Adipocyte (in vitro differentiated cells): Measurements from ENCODE around the gene TPI1.
A peak's percentile ranks its signal among the peaks of the same experiment; 100 is the strongest.
"Not testable (repeated sequence)": the region's sequence is repeated elsewhere in the genome, so short reads cannot be mapped to it uniquely, and the experiment has no call there.

Source experiments
- DNase-seq: peaks from one replicate; pipeline ENCODE4 v3.0.0-alpha.2; 2015; ENCODE audit warnings: low read depth
- H3K27me3 ChIP-seq: replicated peaks from 2 replicates; pipeline ENCODE4 v1.7.0; 2013; ENCODE audit warnings: mild to moderate bottlenecking, low read length, moderate library complexity; ENCODE audit not compliant: control insufficient read depth, insufficient read depth
- H3K36me3 ChIP-seq: 2 replicates; pipeline ENCODE4 v1.7.0; 2013; ENCODE audit warnings: low read length, mild to moderate bottlenecking, moderate library complexity; ENCODE audit not compliant: control insufficient read depth, insufficient read depth, severe bottlenecking
- H3K4me1 ChIP-seq: 2 replicates; pipeline ENCODE4 v1.7.0; 2013; ENCODE audit warnings: mild to moderate bottlenecking, low read length, moderate library complexity; ENCODE audit not compliant: control insufficient read depth, insufficient read depth
- H3K4me3 ChIP-seq: 2 replicates; pipeline ENCODE4 v1.7.0; 2013; ENCODE audit warnings: mild to moderate bottlenecking, low read length, moderate library complexity
- H3K9ac ChIP-seq: 2 replicates; pipeline ENCODE4 v1.7.0; 2013; ENCODE audit warnings: mild to moderate bottlenecking, low read length, moderate library complexity
- H3K9me3 ChIP-seq: 2 replicates; pipeline ENCODE4 v1.7.0; 2013; ENCODE audit warnings: mild to moderate bottlenecking, low read length, moderate library complexity; ENCODE audit not compliant: control insufficient read depth

The TPI1 gene

DNA sequence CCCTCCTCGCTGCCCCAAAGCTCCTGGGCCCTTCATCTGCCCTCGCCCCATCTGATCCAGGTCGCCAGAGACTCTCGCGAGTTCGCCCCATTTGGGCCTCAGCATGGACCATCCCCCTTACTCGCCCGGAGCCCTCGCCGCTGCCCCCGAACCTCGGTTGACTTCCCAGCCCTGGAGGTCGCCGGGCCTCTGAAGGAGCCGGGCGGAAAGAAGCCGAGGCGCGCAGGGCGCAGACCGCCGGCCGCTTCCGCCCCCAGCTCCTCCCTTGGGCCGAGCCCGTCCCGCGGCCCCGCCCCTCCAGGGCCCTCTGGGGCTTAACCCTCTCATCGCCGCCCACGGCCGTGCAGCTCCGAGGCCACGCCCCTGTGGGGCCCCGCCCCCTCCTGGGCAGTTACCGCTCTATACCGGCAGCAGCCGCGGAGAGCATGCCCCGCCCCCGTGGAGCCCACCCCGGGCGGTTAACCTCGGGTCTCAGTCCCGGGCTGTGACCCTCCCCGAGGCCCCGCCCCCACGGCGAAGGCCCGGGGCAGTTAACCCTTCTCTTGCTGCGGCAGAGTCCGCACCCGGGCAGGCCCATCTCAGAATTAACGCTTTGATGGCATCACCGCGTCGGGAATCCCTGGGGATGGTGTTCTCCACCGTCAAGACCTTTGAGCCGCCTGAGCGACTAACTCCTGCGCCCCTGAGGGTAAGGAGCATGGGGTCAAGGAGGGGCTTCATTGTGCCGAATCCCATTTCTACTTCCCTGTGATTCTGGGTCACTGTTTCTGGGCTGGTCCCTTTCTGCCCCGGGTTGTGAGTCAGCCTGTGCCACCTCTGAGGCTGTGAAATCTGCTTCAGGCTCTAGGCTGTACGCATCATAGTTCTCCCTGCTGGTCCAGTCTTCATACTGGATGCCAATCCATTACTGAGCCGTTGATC, 6.0 kb downstream of the TPI1 start, which contains the start of gene SPSB2:
Gene SPSB2 (minus strand): TSS at position 210 of the 921 bp plus-strand sequence. CDS start 402 bp downstream, outside the sequence.
- peak within 1 kb of the TSS; percentile 85 for H3K4me3 ChIP-seq
- no peaks in the 10 kb centered on the region for H3K9me3 ChIP-seq
- peak; percentile 98 for DNase-seq
- H3K36me3 ChIP-seq = peaks cover 22% of the 10 kb centered on the region
- peak within 1 kb of the TSS; percentile 98 for H3K9ac ChIP-seq
- H3K27me3 ChIP-seq = no peaks in the 10 kb centered on the region
- peaks cover 32% of the 10 kb centered on the region for H3K4me1 ChIP-seq

DNA sequence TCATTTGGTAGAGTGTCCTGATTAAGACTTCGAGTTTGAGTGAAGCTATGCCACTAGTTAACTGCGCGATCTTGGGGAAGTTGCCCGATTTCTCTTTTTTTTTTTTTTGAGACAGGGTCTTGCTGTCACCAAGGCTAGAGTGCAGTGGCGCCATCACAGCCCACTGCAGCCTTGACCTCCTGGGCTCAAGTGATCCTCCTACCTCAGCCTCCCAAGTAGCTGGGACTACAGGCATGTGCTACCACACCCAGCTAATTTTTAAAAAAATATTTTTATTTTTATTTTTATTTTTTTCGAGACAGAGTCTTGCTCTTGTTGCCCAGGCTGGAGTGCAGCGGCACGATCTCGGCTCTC, 6.7 kb downstream of the TPI1 start:
- H3K27me3 ChIP-seq, DNase-seq, H3K9me3 ChIP-seq: not testable (repeated sequence)
- Histone ChIP-seq H3K9ac (peak overlapping the region; percentile 98), H3K4me1 (peaks cover 26% of the 10 kb centered on the region), H3K36me3 (peaks cover 22% of the 10 kb centered on the region), H3K4me3 (peak overlapping the region; percentile 85)

DNA sequence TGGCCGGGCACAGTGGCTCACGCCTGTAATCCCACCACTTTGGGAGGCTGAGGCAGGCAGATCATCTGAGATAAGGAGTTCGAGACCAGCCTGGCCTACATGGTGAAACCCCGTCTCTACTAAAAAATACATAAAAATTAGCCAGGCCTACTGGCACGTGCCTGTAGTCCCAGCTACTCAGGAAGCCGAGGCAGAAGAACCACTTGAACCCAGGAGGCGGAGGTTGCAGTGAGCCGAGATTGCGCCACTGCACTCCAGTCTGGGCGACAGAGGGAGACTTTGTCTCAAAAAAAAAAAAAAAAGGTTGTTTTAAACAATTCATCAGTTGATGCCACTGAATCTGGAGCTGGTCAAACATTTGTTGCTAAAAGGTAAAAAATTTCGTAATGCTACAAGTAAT, 12.5 kb downstream of the TPI1 start:
- H3K4me1 ChIP-seq, H3K9ac ChIP-seq, H3K4me3 ChIP-seq, H3K9me3 ChIP-seq, H3K36me3 ChIP-seq, DNase-seq, H3K27me3 ChIP-seq: not testable (repeated sequence)

DNA sequence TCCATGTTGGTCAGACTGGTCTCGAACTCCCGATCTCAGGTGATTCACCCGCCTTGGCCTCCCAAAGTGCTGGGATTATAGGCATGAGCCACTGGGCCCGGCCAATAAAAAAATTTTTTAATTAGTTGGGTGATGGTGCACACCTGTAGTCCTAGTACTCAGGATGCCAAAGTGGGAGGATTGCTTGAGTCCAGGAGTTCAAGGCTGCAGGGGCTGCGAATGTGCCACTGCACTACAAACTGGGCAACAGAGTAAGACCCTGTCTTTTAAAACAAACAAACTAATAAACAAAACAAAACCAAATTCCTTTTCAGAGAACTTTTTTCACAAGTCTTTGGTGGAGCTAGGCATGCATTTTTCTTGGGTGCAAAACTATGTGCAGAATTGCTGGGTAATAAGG, 15.9 kb downstream of the TPI1 start:
- H3K9me3 ChIP-seq = no peaks in the 10 kb centered on the region
- peaks cover 3% of the 10 kb centered on the region for H3K36me3 ChIP-seq
- H3K27me3 ChIP-seq = no peaks in the 10 kb centered on the region
- H3K4me1 ChIP-seq = no peaks in the 10 kb centered on the region
- H3K4me3 ChIP-seq = no peak overlapping the region
- no peak overlapping the region for H3K9ac ChIP-seq
- DNase-seq = no peak

DNA sequence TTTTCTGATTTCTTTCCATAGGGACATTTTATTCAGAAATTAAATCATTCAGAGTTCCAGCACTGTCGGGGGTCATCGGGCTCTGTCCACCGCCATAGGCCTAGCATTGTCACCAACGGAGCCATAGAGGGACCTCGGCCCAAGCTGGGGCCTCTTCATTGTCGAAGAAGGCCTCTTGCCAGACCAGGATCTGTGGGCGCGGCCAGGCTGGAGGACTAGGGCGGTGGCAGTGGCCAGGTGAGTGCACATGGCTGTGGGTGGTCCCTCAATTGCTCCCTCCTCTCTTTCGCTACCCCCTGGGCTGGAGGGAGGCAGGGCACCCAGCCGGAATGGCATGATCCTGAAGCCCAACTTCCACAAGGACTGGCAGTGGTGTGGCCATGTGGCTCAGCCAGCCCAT, 16.4 kb downstream of the TPI1 start:
- Histone ChIP-seq H3K36me3 (peaks cover 3% of the 10 kb centered on the region), H3K9me3 (no peaks in the 10 kb centered on the region), H3K4me3 (no peak overlapping the region), H3K4me1 (no peaks in the 10 kb centered on the region), H3K27me3 (no peaks in the 10 kb centered on the region), H3K9ac (no peak overlapping the region)
- no peak for DNase-seq

- no peaks in the 10 kb centered on the region for H3K27me3 ChIP-seq
- no peak overlapping the region for H3K4me3 ChIP-seq
- no peak for DNase-seq
- peaks cover 3% of the 10 kb centered on the region for H3K36me3 ChIP-seq
- H3K9me3 ChIP-seq = no peaks in the 10 kb centered on the region
- no peak overlapping the region for H3K9ac ChIP-seq
- H3K4me1 ChIP-seq = no peaks in the 10 kb centered on the region
Observed at GRCh38 chr12:6884539-6884938, 17.2 kb downstream of the TPI1 start.

DNA sequence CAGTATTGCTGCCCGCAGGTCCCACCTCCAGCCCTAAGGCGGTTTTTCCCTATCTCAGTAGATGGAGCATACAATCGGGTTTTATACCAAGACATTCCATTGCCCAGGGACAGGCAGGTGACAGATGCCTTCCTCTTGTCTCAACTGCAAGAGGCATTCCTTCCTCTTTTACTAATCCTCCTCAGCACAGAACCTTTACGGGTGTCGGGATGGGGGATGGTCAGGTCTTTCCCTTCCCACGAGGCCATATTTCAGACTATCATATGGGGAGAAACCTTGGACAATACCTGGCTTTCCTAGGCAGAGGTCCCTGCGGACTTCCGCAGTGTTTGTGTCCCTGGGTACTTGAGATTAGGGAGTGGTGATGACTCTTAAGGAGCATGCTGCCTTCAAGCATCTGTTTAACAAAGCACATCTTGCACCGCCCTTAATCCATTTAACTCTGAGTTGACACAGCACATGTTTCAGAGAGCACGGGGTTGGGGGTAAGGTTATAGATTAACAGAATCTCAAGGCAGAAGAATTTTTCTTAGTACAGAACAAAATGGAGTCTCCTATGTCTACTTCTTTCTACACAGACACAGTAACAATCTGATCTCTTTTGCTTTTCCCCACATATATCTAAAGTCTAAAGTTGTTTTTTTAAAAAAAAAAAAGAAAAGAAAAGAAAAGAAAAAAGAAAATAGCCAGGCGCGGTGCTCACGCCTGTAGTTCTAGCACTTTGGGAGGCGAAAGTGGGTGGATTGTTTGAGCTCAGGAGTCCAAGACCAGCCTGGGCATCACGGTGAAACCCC, 19.1 kb downstream of the TPI1 start:
- DNase-seq, H3K27me3 ChIP-seq, H3K9ac ChIP-seq, H3K36me3 ChIP-seq, H3K4me1 ChIP-seq, H3K4me3 ChIP-seq, H3K9me3 ChIP-seq: not testable (repeated sequence)

DNA sequence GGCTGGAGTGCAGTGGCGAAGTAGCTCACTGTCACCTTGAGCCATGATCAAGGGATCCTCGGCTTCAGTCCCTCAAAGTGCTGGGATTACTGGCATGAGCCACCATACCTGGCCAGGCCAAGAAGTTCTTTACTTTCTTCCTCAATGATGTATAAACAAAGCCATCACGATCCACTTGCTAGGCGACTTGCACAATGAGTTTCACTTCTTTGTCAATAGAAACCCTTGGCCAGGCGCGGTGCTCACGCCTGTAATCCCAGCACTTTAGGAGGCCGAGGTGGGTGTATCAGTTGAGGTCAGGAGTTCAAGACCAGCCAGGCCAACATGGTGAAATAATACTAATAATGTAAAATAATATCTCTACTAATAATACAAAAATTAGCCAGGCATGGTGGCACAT, 20.1 kb downstream of the TPI1 start:
- H3K9me3 ChIP-seq = no peaks in the 10 kb centered on the region
- peaks cover 3% of the 10 kb centered on the region for H3K36me3 ChIP-seq
- no peak overlapping the region for H3K9ac ChIP-seq
- no peak overlapping the region for H3K4me3 ChIP-seq
- H3K4me1 ChIP-seq = peaks cover 11% of the 10 kb centered on the region
- no peaks in the 10 kb centered on the region for H3K27me3 ChIP-seq
- no peak for DNase-seq

GRCh38 chr12:6888360-6888759, 21.0 kb downstream of the TPI1 start:
- Histone ChIP-seq H3K4me3 (no peak overlapping the region), H3K9me3 (no peaks in the 10 kb centered on the region), H3K36me3 (peaks cover 3% of the 10 kb centered on the region), H3K4me1 (peaks cover 11% of the 10 kb centered on the region), H3K9ac (no peak overlapping the region), H3K27me3 (no peaks in the 10 kb centered on the region)
- DNase-seq = no peak

DNA sequence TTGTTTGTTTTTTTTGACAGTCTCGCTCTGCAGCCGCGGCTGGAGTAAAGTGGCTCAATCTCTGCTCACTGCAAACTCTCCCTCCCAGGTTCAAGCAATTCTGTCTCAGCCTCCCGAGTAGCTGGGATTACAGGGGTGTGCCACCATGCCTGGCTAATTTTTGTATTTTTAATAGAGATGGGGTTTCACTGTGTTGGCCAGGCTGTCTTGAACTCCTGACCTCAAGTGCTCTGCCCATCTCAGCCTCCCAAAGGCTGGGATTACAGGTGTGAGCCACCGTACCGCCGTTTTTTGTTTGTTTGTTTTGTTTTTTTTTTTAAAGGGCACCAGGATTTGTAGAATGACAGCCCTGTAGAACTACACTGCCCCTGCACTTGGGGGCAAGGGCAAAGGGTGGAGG, 21.5 kb downstream of the TPI1 start:
- not testable (repeated sequence) for DNase-seq, H3K9ac ChIP-seq, H3K36me3 ChIP-seq, H3K4me3 ChIP-seq, H3K27me3 ChIP-seq, H3K9me3 ChIP-seq
- peaks cover 12% of the 10 kb centered on the region for H3K4me1 ChIP-seq

- DNase-seq, H3K9me3 ChIP-seq, H3K36me3 ChIP-seq, H3K27me3 ChIP-seq: not testable (repeated sequence)
- Histone ChIP-seq H3K4me3 (peak overlapping the region; percentile 71), H3K9ac (peak overlapping the region; percentile 90), H3K4me1 (peaks cover 15% of the 10 kb centered on the region)
Observed at GRCh38 chr12:6889775-6890573, 22.6 kb downstream of the TPI1 start.
